Measurements from ENCODE around the gene LGALS9. TPM values are rescaled to one million over a fixed set of nuclear protein-coding genes. Genes with fewer than 3 reads are reported as not detected.
"Not testable (repeated sequence)": the region's sequence is repeated elsewhere in the genome, so short reads cannot be mapped to it uniquely, and the experiment has no call there.

LGALS9 gene
- total RNA-seq, 2 experiments from 2014 or later, result 44.3 to 45.4 TPM

GRCh38 chr17:27649111-27649571 is 18.2 kb downstream of the LGALS9 start:
- H3K4me3 Mint-ChIP-seq; POLR2A ChIA-PET; H3K9me3 Mint-ChIP-seq; H3K4me1 Mint-ChIP-seq (ENCODE audit: low read depth); H3K36me3 Mint-ChIP-seq; H3K27ac Mint-ChIP-seq; intact Hi-C loops (cut with micrococcal nuclease); DNase-seq; H3K27me3 Mint-ChIP-seq: not testable (repeated sequence)
- CTCF ChIA-PET, result interaction anchor here (4.6 to 9.3 kb wide), 2 partner anchors 40 to 49 kb away, joined by 46 to 207 read pairs; no protein-coding TSS in a partner anchor

GRCh38 chr17:27649929-27650328 is 18.9 kb downstream of the LGALS9 start:
- intact Hi-C loops (cut with micrococcal nuclease), result loop anchor here (2.0 kb wide), 3 partner anchors 229 to 413 kb away; no protein-coding TSS in a partner anchor
- H3K27me3 Mint-ChIP-seq, result no peaks in the 10 kb centered on the region
- ChIA-PET POLR2A (no interaction called here), CTCF (interaction anchor here (0.9 to 9.3 kb wide), 13 partner anchors 9 to 413 kb away, joined by 3 to 207 read pairs (median 5); partner anchors contain the start of gene LYRM9)
- H3K4me1 Mint-ChIP-seq (ENCODE audit: low read depth), result peaks cover 4% of the 10 kb centered on the region
- H3K27ac Mint-ChIP-seq, result no peak overlapping the region
- no peak for DNase-seq
- H3K9me3 Mint-ChIP-seq, result no peaks in the 10 kb centered on the region
- no peak overlapping the region for H3K4me3 Mint-ChIP-seq
- no peaks in the 10 kb centered on the region for H3K36me3 Mint-ChIP-seq

- DNase-seq, result no peak
- ChIA-PET CTCF (interaction anchor here (0.6 to 9.3 kb wide), 28 partner anchors 15 to 414 kb away, joined by 3 to 207 read pairs (median 4); partner anchors contain the start of genes LGALS9 and LYRM9), POLR2A (no interaction called here)
- Mint-ChIP-seq H3K4me3 (no peak overlapping the region), H3K27ac (no peak overlapping the region), H3K9me3 (no peaks in the 10 kb centered on the region), H3K27me3 (no peaks in the 10 kb centered on the region), H3K4me1 (ENCODE audit: low read depth) (peaks cover 4% of the 10 kb centered on the region), H3K36me3 (no peaks in the 10 kb centered on the region)
- intact Hi-C loops (cut with micrococcal nuclease), result loop anchor here (1.0 to 2.0 kb wide), 5 partner anchors 39 to 414 kb away; no protein-coding TSS in a partner anchor
Measured at GRCh38 chr17:27650836-27651235, 19.8 kb downstream of the LGALS9 start.

GRCh38 chr17:27651411-27652345 is 20.7 kb downstream of the LGALS9 start:
- intact Hi-C loops (cut with micrococcal nuclease), result loop anchor here (1.0 to 2.0 kb wide), 5 partner anchors 39 to 415 kb away; no protein-coding TSS in a partner anchor
- Mint-ChIP-seq H3K27ac (no peak overlapping the region), H3K4me1 (ENCODE audit: low read depth) (peaks cover 4% of the 10 kb centered on the region), H3K27me3 (no peaks in the 10 kb centered on the region), H3K36me3 (no peaks in the 10 kb centered on the region), H3K9me3 (no peaks in the 10 kb centered on the region), H3K4me3 (no peak overlapping the region)
- POLR2A ChIA-PET, result no interaction called here
- peak; percentile 83 for DNase-seq
- CTCF ChIA-PET, result interaction anchor here (0.5 to 9.3 kb wide), 28 partner anchors 12 to 415 kb away, joined by 3 to 207 read pairs (median 4); partner anchors contain the start of gene LGALS9

- H3K27ac Mint-ChIP-seq; H3K4me3 Mint-ChIP-seq; H3K9me3 Mint-ChIP-seq; H3K27me3 Mint-ChIP-seq; DNase-seq; H3K4me1 Mint-ChIP-seq (ENCODE audit: low read depth); H3K36me3 Mint-ChIP-seq; intact Hi-C loops (cut with micrococcal nuclease); POLR2A ChIA-PET: not testable (repeated sequence)
- CTCF ChIA-PET, result interaction anchor here (0.6 to 9.3 kb wide), 10 partner anchors 11 to 299 kb away, joined by 4 to 207 read pairs (median 8); no protein-coding TSS in a partner anchor
Measured at GRCh38 chr17:27653449-27653971, 22.5 kb downstream of the LGALS9 start.

GRCh38 chr17:27654136-27654535 is 23.1 kb downstream of the LGALS9 start:
- H3K27ac Mint-ChIP-seq, result no peak overlapping the region
- ChIA-PET CTCF (interaction anchor here (0.7 to 9.3 kb wide), 29 partner anchors 8 to 417 kb away, joined by 3 to 207 read pairs (median 5); partner anchors contain the start of gene LGALS9), POLR2A (no interaction called here)
- H3K4me1 Mint-ChIP-seq (ENCODE audit: low read depth), result peaks cover 4% of the 10 kb centered on the region
- DNase-seq, result no peak
- no peaks in the 10 kb centered on the region for H3K36me3 Mint-ChIP-seq
- no peaks in the 10 kb centered on the region for H3K27me3 Mint-ChIP-seq
- H3K4me3 Mint-ChIP-seq, result no peak overlapping the region
- intact Hi-C loops (cut with micrococcal nuclease), result loop anchor here (1.0 kb wide), 1 partner anchor 102 kb away; no protein-coding TSS in a partner anchor
- H3K9me3 Mint-ChIP-seq, result no peaks in the 10 kb centered on the region

- no peak overlapping the region for H3K27ac Mint-ChIP-seq
- peak; percentile 83 for DNase-seq
- POLR2A ChIA-PET, result no interaction called here
Measured at GRCh38 chr17:27654654-27655524, 23.9 kb downstream of the LGALS9 start.

GRCh38 chr17:27655525-27656111 is 24.6 kb downstream of the LGALS9 start:
- H3K27me3 Mint-ChIP-seq; H3K9me3 Mint-ChIP-seq; H3K27ac Mint-ChIP-seq; intact Hi-C loops (cut with micrococcal nuclease); H3K4me3 Mint-ChIP-seq; POLR2A ChIA-PET; H3K4me1 Mint-ChIP-seq (ENCODE audit: low read depth); DNase-seq; H3K36me3 Mint-ChIP-seq: not testable (repeated sequence)
- CTCF ChIA-PET, result interaction anchor here (0.7 to 9.3 kb wide), 15 partner anchors 9 to 329 kb away, joined by 3 to 207 read pairs (median 5); no protein-coding TSS in a partner anchor

More at GRCh38 chr17:27654654-27655524, 23.9 kb downstream of the LGALS9 start:
- H3K9me3 Mint-ChIP-seq, result no peaks in the 10 kb centered on the region
- H3K4me3 Mint-ChIP-seq, result no peak overlapping the region
- intact Hi-C loops (cut with micrococcal nuclease), result loop anchor here (1.0 kb wide), 1 partner anchor 101 kb away; no protein-coding TSS in a partner anchor
- H3K36me3 Mint-ChIP-seq, result no peaks in the 10 kb centered on the region
- H3K4me1 Mint-ChIP-seq (ENCODE audit: low read depth), result peaks cover 4% of the 10 kb centered on the region
- CTCF ChIA-PET, result interaction anchor here (0.7 to 9.3 kb wide), 34 partner anchors 9 to 418 kb away, joined by 3 to 207 read pairs (median 4); partner anchors contain the start of gene LGALS9
- no peaks in the 10 kb centered on the region for H3K27me3 Mint-ChIP-seq

GRCh38 chr17:27656620-27657019 is 25.6 kb downstream of the LGALS9 start:
- H3K27me3 Mint-ChIP-seq; H3K4me3 Mint-ChIP-seq; H3K4me1 Mint-ChIP-seq (ENCODE audit: low read depth); H3K27ac Mint-ChIP-seq; H3K36me3 Mint-ChIP-seq; POLR2A ChIA-PET; DNase-seq; H3K9me3 Mint-ChIP-seq; intact Hi-C loops (cut with micrococcal nuclease): not testable (repeated sequence)
- CTCF ChIA-PET, result interaction anchor here (8.5 to 9.3 kb wide), 2 partner anchors 56 to 99 kb away, joined by 110 to 207 read pairs; no protein-coding TSS in a partner anchor

GRCh38 chr17:27657620-27658019 is 26.6 kb downstream of the LGALS9 start:
- H3K27ac Mint-ChIP-seq, result no peak overlapping the region
- DNase-seq, result peak; percentile 31
- H3K27me3 Mint-ChIP-seq, result no peaks in the 10 kb centered on the region
- intact Hi-C loops (cut with micrococcal nuclease), result no loop called here
- H3K36me3 Mint-ChIP-seq, result no peaks in the 10 kb centered on the region
- peaks cover 3% of the 10 kb centered on the region for H3K4me1 Mint-ChIP-seq (ENCODE audit: low read depth)
- POLR2A ChIA-PET, result no interaction called here
- CTCF ChIA-PET, result interaction anchor here (1.5 to 8.5 kb wide), 2 partner anchors 28 to 98 kb away, joined by 3 to 110 read pairs; no protein-coding TSS in a partner anchor
- H3K4me3 Mint-ChIP-seq, result no peak overlapping the region
- no peaks in the 10 kb centered on the region for H3K9me3 Mint-ChIP-seq

- no peaks in the 10 kb centered on the region for H3K4me1 Mint-ChIP-seq (ENCODE audit: low read depth)
- no peak for DNase-seq
- no peaks in the 10 kb centered on the region for H3K9me3 Mint-ChIP-seq
- intact Hi-C loops (cut with micrococcal nuclease), result no loop called here
- no peaks in the 10 kb centered on the region for H3K36me3 Mint-ChIP-seq
- H3K27ac Mint-ChIP-seq, result no peak overlapping the region
- POLR2A ChIA-PET, result no interaction called here
- H3K4me3 Mint-ChIP-seq, result no peak overlapping the region
- CTCF ChIA-PET, result interaction anchor here (0.6 kb wide), 1 partner anchor 10 kb away, joined by 3 read pairs; no protein-coding TSS in a partner anchor
- no peaks in the 10 kb centered on the region for H3K27me3 Mint-ChIP-seq
Measured at GRCh38 chr17:27659683-27660082, 28.7 kb downstream of the LGALS9 start.

Data from activated CD4-positive, alpha-beta memory T cell treated with anti-CD3 and anti-CD28 coated beads for 36 hours (primary cell).